GM18520 (cell line): ENCODE results near the gene RIPOR3.
"Not testable (repeated sequence)": the region's sequence is repeated elsewhere in the genome, so short reads cannot be mapped to it uniquely, and the experiment has no call there.

Experiments used
- ATAC-seq: cut with Tn5 transposase; IDR thresholded peaks from one replicate; pipeline ENCODE4 v1.9.1; 2021; ENCODE audit not compliant: unreplicated experiment

Gene RIPOR3

GRCh38 chr20:50610212-50610718 lies 81.1 kb downstream of the RIPOR3 start:
- ATAC-seq = no peak

DNA sequence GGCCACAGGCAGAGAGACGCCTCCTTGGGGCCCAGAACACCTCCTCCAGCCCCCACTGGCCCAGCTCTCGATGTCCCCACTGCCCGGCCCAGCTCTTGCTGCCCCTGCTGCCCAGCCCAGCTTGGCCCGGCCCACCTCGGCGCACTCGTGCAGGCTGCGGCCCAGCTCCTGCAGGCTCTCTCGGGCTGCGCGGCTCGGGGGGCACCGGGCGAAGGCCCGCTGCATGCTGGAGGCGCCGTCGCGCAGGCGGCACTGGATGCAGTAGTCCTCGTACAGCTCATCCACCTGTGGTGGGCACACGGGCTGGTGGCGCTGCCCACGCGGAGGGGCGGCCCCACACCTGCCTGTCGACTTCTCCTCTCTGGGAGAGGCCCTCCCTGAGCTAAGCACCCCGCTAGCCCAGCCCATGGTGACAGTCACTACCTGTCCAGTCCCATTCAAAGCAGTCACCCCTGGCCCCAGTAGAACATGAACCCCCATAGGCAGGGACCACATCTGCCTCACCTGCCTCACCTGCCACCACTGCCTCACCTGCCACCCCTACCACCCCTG lies 81.8 kb downstream of the RIPOR3 start:
- ATAC-seq = no peak

- no peak for ATAC-seq
Measured at GRCh38 chr20:50608750-50609104, 82.6 kb downstream of the RIPOR3 start.

DNA sequence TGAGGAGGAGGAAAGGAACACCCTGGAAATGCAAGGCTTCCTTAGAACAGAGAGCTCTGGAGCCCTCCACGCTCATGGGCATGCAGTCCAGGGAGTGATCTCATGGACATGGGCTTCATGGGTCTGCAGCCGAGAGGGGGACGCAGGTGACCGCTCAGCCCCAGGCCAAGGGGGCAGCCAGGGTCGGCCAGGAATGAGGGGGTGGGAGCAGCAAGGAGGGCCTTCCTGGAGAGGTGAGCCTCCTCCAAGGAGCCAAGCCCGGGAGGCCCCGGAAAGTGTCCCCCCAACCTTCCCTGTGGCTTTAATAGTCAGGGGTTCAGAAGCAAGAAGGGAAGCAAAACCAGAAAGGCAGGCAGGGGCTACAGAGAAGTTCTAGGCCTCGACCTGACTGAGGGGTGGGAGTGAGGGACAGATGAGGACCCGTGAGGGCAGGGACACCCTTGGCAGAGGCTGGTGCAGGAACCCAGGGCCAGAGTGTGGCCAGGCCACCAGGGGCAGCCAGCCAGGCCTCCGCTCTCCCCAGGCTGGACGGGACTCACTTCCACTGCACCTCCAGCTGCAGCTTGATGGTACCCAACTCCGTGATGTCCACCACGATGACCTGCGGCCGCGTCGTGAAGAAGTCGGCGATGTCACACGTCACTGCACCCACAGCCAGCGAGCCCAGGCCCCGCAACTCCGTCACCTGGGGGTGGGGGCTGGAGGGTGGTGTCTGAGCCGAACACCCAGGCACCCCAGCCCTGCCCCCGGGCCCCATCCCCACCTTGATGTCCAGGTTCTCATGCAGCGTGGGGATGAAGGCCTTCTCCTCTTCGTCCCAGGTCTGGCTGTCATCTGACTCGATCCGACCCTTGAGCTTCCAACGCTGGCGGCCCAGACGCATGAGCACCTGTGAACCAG lies 83.2 kb downstream of the RIPOR3 start:
- no peak for ATAC-seq

GRCh38 chr20:50607436-50607835 lies 83.9 kb downstream of the RIPOR3 start:
- ATAC-seq = no peak

DNA sequence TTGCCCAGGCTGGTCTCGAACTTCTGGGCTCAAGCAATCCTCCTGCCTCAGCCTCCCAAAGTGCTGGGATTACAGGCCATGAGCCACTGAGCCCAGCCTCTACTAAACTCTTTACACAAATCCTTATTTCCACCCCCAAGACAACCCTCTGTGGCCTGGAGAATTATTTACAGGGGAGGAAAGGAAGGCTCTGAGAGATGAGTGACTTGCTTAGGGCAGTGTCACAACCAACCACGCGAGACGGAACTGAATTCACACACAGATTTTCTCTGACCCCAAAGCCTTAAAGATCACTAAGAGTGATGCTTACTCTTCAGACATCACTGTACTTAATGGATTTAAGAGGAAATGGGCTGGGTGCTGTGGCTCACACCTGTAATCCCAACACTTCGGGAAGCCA lies 86.2 kb downstream of the RIPOR3 start:
- no peak for ATAC-seq

- no peak for ATAC-seq
Measured at GRCh38 chr20:50604451-50604850, 86.9 kb downstream of the RIPOR3 start.

DNA sequence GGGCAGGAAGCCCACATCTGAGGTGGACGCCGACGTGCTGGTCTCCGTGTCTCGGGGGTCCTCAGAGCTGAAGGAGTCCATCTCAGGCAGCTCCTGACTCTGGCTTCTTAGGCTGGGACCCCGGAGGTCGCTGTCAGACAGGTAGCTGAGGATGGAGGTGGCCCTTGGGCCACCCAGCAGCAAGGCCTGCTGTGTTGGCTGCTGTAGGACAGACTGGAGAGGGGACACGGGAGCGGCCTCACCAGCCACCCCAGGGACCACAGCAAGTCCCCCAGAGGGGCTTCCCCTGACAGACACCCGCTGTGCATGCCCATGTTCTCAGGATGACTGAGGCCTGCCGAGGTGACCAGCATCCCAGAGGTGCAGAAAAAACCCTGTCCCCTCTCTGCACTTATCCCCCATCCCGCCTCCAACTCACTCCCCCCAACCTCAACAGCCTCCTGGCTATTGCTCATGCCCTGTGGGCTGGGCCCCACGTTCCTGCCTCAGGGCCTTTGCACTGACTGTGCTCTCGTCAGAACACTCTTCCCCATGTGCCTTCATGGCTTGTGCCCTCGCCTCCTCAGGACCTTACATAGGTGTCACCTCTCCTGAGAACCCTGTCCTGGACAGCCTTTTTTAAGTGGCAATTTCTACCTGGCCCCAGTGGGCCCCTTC lies 88.8 kb downstream of the RIPOR3 start:
- ATAC-seq = no peak

- no peak for ATAC-seq
Measured at GRCh38 chr20:50601511-50602431, 89.6 kb downstream of the RIPOR3 start.

DNA sequence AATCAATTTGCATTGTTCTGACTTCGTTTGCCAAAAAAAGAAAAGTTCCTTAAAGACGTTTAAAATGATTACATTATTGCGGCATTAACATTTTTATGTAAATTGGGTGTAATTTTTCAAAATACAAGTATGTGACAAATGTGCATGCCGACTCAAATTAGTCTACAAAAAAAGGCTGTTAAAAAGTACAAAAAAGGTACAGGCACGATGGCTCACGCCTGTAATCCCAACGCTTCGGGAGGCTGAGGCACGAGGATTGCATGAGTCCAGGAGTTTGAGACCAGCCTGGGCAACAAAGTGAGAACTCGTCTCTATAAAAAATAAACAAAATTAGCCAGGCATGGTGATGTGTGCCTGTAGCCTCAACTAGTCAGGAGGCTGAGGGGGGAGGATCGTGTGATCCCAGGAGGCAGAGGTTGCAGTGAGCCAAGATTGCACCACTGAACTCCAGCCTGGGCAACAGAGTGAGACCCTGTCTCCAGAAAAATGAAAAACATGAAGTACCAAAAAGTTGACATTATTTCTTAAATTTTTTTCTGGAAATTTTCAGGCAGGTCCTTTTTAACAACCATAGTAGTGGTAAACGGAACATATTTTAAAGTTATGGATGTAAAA lies 91.0 kb downstream of the RIPOR3 start:
- ATAC-seq = no peak

DNA sequence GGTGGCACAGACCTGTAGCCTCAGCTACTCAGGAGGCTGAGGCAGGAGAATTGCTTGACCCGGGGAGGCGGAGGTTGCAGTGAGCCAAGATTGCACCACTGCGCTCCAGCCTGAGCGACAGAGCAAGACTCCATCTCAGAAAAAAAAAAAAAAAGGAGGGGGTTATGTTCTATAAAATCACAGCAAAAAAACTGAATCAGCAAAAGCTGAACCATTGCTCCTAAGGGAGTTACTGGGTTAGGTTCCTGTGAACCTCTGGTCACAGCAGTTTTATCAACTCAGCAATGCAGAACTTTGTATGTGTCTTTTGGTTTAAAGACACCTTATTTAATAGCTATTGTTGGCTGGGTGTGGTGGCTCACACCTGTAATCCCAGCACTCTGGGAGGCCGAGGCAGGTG lies 92.6 kb downstream of the RIPOR3 start:
- ATAC-seq = not testable (repeated sequence)

- ATAC-seq = no peak
Measured at GRCh38 chr20:50598074-50598473, 93.3 kb downstream of the RIPOR3 start.

- no peak for ATAC-seq
Measured at GRCh38 chr20:50597406-50597969, 93.9 kb downstream of the RIPOR3 start.

GRCh38 chr20:50596694-50597021 lies 94.7 kb downstream of the RIPOR3 start:
- ATAC-seq = no peak

GRCh38 chr20:50595988-50596693 lies 95.2 kb downstream of the RIPOR3 start:
- ATAC-seq = no peak

DNA sequence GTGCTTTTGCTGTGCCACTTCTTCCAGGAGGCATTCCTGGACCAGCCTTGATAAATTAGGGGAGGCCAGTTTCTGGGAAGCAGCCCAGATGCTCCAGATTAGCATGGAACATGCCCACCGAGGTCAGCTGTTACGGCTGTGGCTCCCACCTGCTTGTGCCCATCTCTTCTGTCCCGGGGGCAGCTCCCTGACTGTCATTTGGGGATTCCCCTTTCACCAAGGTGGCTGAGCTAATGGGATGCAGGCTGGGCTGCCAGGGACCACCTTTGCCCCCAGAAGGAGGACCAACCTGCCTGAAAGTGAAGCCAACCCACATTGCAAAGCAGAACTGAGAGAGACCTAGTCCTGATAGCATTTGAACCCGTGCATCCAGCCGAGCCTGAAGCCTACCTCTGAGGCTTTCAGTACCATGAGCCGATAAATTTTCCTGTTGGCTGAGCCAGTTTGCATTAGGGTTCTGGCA lies 95.9 kb downstream of the RIPOR3 start:
- ATAC-seq = no peak

DNA sequence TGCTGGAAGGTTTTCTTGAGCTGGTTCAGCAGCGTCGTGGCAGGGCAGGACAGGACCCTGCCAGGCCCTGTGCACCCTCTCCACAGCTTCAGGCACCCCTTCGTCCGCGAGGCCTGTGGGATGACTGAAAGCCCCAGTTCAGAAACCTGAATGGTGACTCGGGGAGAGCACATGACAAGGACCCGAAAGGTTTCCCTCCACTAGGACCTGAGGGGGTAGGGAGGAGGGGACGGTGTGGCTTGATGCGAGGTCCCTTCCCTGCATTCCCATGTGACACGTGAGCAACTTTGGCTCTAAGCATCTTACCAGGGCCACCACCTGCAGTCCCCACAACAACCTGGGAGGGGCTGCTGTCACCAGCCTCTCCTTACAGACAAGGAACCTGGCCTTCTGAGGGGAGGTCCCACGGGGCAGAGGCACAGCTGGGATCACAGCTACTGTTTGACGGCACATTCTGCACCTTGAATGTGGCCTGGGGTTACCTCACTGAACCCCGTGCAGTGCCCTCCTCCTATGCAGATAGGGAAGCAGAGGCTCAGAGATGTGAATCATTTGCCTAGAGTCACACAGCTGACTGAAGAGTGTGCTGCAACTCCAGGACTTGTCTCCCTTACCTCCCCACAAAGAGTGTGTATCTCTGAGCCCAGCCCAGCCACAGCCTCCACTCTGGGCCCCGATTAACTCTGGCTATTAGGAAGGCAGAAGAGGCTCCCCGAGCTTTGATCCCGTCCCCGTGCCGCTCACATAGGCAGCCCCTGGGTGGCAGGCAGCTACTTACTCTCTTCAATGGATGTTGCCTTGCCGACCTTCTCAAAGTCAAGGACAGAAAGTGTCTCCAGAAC lies 96.5 kb downstream of the RIPOR3 start:
- ATAC-seq = no peak

- ATAC-seq = no peak
Measured at GRCh38 chr20:50594231-50594590, 97.1 kb downstream of the RIPOR3 start.

DNA sequence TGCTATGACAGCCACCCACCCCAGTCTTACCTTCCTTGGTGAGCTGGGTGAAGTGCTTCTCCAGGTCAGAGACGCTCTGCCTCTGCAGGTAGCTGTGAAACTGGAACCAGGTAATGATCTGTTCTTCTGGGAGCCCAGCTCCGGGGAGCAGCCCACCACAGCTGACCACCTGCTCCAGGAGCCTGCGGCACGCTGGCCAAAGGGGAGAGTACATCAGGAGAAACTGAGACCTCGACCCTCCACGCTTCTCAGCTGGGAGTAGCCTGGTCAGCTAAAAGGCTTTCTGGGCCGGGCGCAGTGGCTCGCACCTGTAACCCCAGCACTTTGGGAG lies 98.4 kb downstream of the RIPOR3 start:
- ATAC-seq = no peak
